ENCODE measurements around the gene PARVB.

Gene PARVB

DNA sequence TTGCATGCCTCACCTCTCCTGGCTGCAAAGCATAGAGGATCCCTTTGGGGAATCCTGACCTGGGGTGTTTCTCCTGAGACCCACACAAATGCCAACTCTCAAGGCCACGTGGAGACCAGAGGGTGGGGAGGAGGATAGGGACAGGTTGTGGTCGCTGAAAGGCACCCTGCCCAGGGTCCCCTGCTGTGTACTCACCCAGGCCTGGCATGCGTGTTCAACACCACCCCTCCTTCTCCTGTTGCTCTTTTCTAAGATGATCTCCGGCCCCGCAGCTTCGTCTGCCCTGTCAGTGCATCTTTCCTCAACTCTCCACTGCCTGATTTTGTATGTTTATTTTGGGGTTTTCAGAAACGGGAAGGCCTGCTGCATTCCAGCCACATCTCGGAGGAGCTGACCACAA lies 112.0 kb downstream of the PARVB start:
- no peak for DNase-seq (ENCODE audit: low spot score)

DNA sequence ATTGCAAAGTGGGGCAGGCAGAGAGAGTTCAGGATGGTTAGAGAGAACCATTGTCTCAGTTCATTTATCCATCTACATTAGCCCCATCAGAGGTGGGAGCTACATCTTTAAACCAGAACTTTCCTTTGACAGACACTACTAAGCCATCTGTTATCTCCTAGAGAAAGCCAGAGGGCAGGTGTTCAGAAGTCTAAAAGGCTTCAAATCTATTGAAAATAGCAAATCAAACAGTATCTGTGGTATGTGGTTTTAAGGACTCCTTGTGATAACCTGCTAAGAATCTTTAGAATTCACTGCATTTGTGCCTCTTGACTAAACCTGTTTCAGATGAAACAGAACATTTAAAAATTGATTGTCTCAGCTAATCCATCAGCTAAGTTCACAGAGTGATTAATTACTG lies 112.7 kb downstream of the PARVB start:
- no peak for DNase-seq (ENCODE audit: low spot score)

GRCh38 chr22:44137415-44137814 lies 113.3 kb downstream of the PARVB start:
- no peak for DNase-seq (ENCODE audit: low spot score)

GRCh38 chr22:44139773-44140172 lies 115.7 kb downstream of the PARVB start:
- no peak for DNase-seq (ENCODE audit: low spot score)

DNA sequence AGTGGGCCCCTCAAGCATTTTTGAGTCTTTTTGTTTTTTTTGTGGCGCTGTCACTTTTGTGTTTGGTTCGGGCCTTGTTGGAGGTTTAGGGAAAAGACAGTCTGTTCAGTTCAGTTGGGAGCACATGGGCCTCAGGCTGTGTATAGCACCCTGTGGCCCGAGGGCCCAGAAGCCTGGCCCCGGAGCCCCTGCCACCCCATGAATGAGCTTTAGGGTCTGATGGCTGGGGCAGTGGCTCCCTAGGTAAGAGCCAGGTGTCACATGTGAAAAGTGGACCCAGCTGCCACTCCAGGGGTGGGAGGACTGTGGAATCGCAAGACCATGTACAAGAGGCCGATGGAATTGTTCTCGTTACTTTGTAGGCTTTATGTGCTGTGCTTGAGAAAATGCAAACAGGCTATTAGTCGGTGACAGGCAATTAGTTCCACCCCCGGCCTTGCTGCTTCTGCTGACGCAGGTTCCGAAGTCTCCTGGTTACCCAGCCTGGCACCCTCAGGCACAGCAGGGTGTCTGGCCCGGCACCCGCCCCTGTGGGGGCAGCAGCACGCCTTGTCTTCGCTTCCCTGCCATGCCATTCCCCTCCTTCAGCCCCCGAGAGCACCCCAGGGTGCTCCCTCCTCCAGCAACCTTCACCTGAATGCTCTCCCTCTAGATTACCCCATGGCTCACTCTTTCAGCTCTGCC lies 118.5 kb downstream of the PARVB start:
- DNase-seq (ENCODE audit: low spot score): no peak

- DNase-seq (ENCODE audit: low spot score): no peak
These were observed 119.0 kb downstream of the PARVB start for GRCh38 chr22:44143105-44143474.

- DNase-seq (ENCODE audit: low spot score): no peak
These were observed 119.5 kb downstream of the PARVB start for GRCh38 chr22:44143579-44143978.

- no peak for DNase-seq (ENCODE audit: low spot score)
These were observed 120.0 kb downstream of the PARVB start for GRCh38 chr22:44144046-44144569.

GRCh38 chr22:44145544-44145943 lies 121.4 kb downstream of the PARVB start:
- DNase-seq (ENCODE audit: low spot score): no peak

DNA sequence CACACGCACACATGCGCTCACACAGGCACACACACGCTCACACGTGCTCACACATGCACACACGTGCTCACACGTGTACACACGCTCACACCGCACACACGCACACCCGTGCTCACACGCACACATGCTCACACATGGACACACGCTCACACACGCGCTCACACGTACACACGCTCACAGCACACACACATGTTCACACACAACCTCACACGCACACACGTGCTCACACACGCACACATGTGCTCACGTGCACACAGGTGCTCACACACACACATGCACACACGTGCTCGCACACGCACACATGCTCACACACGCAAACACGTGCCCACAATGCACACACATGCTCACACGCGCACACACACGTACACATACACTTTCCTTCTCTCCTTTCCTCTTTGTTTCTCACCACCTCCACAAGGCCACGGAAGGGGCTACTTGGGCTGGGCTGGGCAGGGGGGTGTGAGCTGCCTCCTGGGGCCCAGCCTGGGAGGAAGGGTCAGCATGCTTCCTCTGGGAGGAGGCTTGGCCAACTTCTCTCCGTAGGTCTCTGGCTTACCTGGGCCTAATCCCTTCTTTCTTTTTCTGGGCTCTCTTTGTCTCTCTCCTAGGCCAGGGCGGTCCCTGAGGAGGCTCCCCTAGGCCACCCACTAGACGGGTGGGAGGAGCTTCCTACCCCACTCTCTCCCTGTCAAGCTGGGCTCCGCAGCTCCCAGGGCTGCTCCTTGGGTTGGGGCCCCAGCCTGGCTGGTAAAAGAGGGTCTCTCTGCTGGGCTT lies 122.2 kb downstream of the PARVB start:
- DNase-seq (ENCODE audit: low spot score): no peak

DNA sequence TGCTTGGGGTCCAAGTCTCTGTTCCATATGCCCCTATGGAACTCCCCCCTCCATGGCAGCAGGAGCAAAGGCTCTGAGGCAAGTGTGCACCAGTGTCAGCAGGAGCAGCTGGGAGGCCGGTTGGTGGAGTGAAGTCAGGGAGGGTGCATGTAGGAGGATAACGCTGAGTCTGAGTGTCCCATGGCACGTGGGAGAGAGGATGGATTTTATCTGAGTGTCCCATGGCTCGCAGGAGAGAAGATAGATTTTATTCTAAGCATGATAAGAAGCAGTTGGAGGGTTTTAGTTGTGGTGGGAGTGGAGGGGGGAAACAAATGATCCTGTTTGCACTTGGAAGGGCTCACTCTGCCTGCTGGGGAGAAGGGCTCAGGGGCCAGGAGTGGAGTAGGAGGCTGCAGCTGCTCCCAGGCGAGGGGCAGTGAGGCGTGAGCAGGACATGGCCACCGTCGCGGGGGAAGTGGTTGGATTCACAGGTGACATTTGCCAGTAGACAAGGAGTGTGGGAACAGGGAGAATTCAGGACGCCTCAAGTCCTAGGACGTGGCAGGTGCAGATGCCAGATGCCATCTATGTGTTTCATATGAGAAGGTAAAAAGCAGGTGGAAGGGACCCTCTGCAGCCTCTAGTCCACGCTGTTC lies 123.0 kb downstream of the PARVB start:
- no peak for DNase-seq (ENCODE audit: low spot score)

- no peak for DNase-seq (ENCODE audit: low spot score)
These were observed 123.9 kb downstream of the PARVB start for GRCh38 chr22:44147821-44148574.

GRCh38 chr22:44151676-44152075 lies 127.6 kb downstream of the PARVB start:
- DNase-seq (ENCODE audit: low spot score): no peak

DNA sequence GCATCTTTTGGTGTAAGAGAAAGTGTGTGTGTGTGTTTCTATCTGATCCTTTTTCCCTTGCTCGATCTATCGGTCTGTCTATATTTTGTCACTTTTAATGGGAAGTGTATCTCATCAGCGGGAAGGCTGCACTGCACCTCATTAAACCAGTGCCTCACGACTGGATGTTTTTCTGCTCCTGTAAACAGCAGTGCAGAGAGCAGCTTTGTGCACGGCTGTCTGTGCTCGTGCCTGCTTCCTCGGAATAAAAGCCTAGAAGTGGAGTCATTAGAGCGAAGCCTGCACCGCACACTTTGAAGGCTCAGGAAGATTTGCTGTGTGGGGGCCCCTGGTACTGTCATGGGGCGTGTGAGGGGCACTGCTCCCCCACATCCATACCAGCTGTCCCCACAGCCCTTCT lies 129.6 kb downstream of the PARVB start:
- no peak for DNase-seq (ENCODE audit: low spot score)

- DNase-seq (ENCODE audit: low spot score): peak; percentile 6
These were observed 130.4 kb downstream of the PARVB start for GRCh38 chr22:44154436-44154942.

DNA sequence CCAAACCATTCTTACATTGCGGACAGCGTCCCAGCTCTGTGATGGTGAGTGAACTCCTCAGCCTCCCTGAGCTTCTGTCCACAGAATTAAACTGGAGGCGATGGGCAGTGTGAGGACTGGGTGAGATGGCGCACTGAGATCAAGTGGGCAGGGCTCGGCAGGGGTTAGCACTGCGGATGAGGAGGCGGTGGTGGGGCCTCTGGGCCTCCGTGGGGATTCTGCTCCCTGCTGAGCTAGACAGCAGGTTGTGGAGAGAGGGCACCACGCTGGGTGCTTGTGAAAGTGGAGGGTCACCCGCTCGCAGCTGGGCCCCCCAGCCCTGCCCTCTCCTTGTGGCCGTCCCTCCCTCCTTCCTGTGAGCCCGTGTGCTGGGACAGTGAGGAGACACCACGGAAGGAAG lies 131.0 kb downstream of the PARVB start:
- DNase-seq (ENCODE audit: low spot score): no peak

DNA sequence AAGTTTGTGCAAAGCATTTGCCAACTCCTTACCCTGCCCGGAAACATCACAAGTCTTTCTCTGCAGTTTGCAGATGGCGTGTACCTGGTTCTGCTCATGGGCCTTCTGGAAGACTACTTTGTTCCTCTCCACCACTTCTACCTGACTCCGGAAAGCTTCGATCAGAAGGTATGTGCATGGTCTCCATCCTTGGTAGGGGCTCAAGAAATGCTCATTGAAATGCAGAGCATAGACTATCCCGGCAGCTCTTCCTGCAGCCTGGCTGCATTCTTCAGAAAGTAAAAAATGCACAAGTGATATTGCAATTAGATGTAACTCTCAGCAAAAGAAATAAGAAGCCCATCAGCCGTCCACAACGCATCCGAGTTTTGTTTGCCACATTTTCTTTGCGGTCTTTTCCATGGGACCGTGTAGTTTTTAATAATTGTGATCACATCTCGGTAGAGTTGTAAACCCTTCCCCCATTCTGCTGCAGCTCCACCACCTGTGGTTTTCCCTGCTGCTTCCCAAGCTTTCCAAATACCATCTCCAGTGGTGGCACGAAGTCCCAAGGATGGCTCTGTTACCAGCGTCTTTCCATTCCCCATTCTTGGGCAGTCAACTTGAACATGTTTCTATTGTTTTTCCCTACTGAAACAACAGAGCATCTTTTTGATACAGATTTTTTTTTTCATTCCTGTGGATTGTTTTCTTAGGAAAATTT lies 134.0 kb downstream of the PARVB start:
- no peak for DNase-seq (ENCODE audit: low spot score)

DNA sequence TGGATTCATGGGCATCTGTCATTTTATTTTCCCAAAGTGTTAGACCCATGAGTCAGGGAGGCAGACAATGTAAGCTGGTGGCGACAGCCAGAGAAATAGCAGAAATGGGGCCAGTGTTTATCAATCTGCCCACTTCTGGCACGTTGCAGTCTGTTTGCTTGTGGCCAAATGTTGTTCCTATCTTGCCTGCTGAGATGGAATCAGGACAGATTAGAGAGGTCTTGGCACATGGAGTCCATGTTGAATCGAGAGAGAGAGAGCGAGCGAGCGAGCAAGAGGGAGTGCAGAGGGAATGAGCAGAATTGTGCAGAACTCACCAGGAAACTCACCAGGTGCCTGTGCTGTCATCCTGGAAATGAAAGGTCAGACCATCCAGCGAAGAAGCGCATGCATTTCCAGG lies 134.7 kb downstream of the PARVB start:
- DNase-seq (ENCODE audit: low spot score): no peak

DNA sequence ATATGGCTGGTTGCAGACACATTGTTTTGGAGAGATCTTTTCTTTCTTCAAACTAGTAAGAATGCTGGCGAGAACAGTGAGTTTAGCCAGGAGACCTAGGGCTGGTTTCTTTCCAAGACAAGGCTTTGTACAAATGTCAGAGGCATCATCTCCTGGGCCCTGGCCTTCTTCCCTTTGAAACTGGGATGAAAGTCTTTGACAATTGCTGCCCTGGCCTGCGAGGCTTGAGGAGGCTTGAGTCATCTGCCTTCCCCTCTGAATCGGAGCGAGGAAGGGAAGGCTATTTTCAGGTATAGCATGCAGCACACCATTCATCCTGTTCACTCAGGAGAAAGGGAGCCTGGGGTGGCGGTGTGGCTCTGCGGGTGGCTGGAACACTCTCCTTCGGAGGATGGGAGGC lies 135.1 kb downstream of the PARVB start:
- DNase-seq (ENCODE audit: low spot score): no peak

- DNase-seq (ENCODE audit: low spot score): no peak
These were observed 135.7 kb downstream of the PARVB start for GRCh38 chr22:44159811-44160210.

DNA sequence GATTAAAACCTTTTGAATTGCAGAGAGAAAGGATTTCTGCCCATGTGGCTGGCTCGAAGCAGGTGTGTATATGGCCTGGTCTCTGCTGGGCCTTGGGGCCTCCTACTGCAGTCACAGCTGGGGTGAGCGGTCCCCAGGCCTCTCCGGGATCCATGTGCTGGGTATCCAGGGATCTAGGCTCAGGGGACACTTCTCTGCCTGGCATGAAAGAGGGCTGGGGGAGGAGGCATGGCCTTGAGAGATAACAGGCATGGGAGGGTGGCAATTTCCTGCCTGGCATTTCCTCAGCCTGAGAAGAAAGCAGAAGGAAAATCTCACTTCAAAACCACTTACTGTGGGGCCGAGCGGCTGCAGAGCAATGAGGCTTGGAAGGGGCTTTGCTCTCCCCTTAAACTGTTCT lies 136.3 kb downstream of the PARVB start:
- no peak for DNase-seq (ENCODE audit: low spot score)

DNA sequence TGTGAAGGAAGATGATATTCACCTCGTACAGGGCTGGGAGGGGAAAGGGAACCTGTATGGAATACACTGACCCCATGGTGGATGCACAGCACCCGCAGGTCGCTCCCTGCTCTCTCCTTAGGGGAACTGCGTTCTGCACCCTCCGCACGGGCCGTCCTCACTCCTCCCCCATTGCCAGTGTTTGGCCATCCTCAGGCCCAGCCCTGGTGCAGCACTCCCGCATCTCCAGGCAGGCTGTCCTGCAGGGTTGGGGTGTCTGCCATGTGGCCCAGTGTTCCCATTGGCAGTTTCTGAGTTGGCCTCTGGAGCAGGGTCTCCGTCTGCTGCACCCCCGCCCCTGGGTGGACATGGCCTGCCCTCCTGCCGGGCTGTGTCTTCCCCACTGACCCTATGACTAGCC lies 137.6 kb downstream of the PARVB start:
- no peak for DNase-seq (ENCODE audit: low spot score)
